Esophagus squamous epithelium (tissue), 4 donors: ENCODE measurements around the gene ALDH5A1.

Experiments used
- POLR2A ChIP-seq, 4 donors: fragments of 450-650 bp; IDR thresholded peaks; one replicate each; pipeline ENCODE4 v1.6.1; 2017; ENCODE audit warnings: antibody characterized with exemption in 4 of 4, mild to moderate bottlenecking in 4 of 4, moderate library complexity in 3 of 4
- TF ChIP-seq, protein P1 (sequence below), 6 experiments: fragments of 450-650 bp in 4 of 6; fragments of 200-600 bp in 2 of 6; sonication (generic) in 2 of 6; IDR thresholded peaks; one replicate each; pipeline ENCODE4 v1.5.1; 2016 to 2019; ENCODE audit warnings: antibody characterized with exemption in 6 of 6, mild to moderate bottlenecking in 4 of 6, moderate library complexity in 4 of 6

DNA sequence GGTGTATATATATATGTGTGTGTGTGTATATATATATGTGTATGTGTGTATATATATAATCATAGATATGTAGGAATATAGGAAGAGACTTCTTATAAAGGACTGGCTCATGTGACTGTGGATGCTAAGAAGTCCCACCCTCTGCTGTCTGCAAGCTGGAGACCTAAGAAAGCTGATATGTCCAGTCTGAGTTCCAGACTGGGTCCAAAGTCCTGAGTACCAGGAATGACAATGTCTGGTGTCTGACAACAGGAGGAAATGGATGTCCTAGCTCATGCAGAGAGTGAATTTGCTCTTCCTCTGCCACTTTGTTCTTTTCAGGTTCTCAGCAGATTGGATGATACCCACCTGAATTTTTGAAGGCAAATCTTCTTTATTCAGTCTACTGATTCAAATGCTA, 7.1 kb downstream of the ALDH5A1 start:
- no peak for TF ChIP-seq POLR2A (IDR thresholded peaks at IDR 0.05)
- TF ChIP-seq, protein P1, sequence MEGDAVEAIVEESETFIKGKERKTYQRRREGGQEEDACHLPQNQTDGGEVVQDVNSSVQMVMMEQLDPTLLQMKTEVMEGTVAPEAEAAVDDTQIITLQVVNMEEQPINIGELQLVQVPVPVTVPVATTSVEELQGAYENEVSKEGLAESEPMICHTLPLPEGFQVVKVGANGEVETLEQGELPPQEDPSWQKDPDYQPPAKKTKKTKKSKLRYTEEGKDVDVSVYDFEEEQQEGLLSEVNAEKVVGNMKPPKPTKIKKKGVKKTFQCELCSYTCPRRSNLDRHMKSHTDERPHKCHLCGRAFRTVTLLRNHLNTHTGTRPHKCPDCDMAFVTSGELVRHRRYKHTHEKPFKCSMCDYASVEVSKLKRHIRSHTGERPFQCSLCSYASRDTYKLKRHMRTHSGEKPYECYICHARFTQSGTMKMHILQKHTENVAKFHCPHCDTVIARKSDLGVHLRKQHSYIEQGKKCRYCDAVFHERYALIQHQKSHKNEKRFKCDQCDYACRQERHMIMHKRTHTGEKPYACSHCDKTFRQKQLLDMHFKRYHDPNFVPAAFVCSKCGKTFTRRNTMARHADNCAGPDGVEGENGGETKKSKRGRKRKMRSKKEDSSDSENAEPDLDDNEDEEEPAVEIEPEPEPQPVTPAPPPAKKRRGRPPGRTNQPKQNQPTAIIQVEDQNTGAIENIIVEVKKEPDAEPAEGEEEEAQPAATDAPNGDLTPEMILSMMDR (IDR thresholded peaks at IDR 0.05) = no peak
